SU-DHL-6 (cell line): Measurements from ENCODE around the gene MMAB.

Source experiments
- H2AFZ ChIP-seq: fragments of 200-600 bp; sonication (generic); 2 replicates; pipeline ENCODE4 v1.6.1; 2014; ENCODE audit warnings: low read depth, mild to moderate bottlenecking, moderate library complexity, mixed read lengths, antibody characterized with exemption, low read length; ENCODE audit not compliant: severe bottlenecking
- H3F3A ChIP-seq: fragments of 200-600 bp; shearing (Covaris generic); 2 replicates; pipeline ENCODE4 v1.6.0; 2016; ENCODE audit warnings: antibody characterized with exemption, mild to moderate bottlenecking; ENCODE audit not compliant: insufficient read depth
- H3K27ac ChIP-seq: fragments of 200-600 bp; sonication (generic); 2 replicates; pipeline ENCODE4 v1.5.1; 2016; ENCODE audit warnings: low read depth, mild to moderate bottlenecking, low read length, moderate library complexity, mixed read lengths
- H3K27me3 ChIP-seq: fragments of 200-600 bp; sonication (generic), shearing (Covaris generic); 2 replicates; pipeline ENCODE4 v1.6.0; 2014; ENCODE audit warnings: mild to moderate bottlenecking, low read length
- H3K36me3 ChIP-seq: fragments of 200-600 bp; sonication (generic); 2 replicates; pipeline ENCODE4 v1.6.1; 2014; ENCODE audit warnings: mild to moderate bottlenecking, low read length, mixed read lengths
- H3K4me2 ChIP-seq: fragments of 300-600, 200-600 bp; shearing (Covaris generic), sonication (generic); 2 replicates; pipeline ENCODE4 v1.6.0; 2014; ENCODE audit warnings: low read length, low read depth, mild to moderate bottlenecking; ENCODE audit not compliant: poor library complexity, severe bottlenecking
- H3K4me3 ChIP-seq: fragments of 200-600 bp; sonication (generic); 2 replicates; pipeline ENCODE4 v1.5.1; 2014; ENCODE audit warnings: antibody characterized with exemption, low read length, mild to moderate bottlenecking, mixed read lengths; ENCODE audit not compliant: insufficient read depth, poor library complexity, severe bottlenecking
- H3K79me2 ChIP-seq: fragments of 200-600 bp; sonication (generic); 2 replicates; pipeline ENCODE4 v1.6.1; 2014; ENCODE audit warnings: mild to moderate bottlenecking, low read length, moderate library complexity; ENCODE audit not compliant: insufficient read depth
- H3K9ac ChIP-seq: fragments of 200-600 bp; sonication (generic); 2 replicates; pipeline ENCODE4 v1.7.0; 2014; ENCODE audit warnings: mild to moderate bottlenecking, low read length
- H3K9me2 ChIP-seq: fragments of 200-600 bp; sonication (generic); replicated peaks from 2 replicates; pipeline ENCODE4 v1.6.1; 2014; ENCODE audit warnings: low read length; ENCODE audit not compliant: insufficient read depth
- H3K9me3 ChIP-seq: fragments of 200-600 bp; sonication (generic); 2 replicates; pipeline ENCODE4 v1.6.1; 2014; ENCODE audit warnings: low read length, mixed read lengths; ENCODE audit not compliant: insufficient read depth
- H4K20me1 ChIP-seq: fragments of 200-600 bp; sonication (generic); 2 replicates; pipeline ENCODE4 v1.6.1; 2014; ENCODE audit warnings: low read depth, mild to moderate bottlenecking, antibody characterized with exemption, low read length, moderate library complexity, mixed read lengths
- CTCF ChIP-seq: fragments of 200-600 bp; sonication (generic); IDR thresholded peaks from one replicate; pipeline ENCODE4 v1.5.1; 2017; ENCODE audit warnings: antibody characterized with exemption, mild to moderate bottlenecking, low read length, moderate library complexity; ENCODE audit not compliant: insufficient read depth, poor library complexity, severe bottlenecking
- EZH2phosphoT487 ChIP-seq: fragments of 200-600 bp; sonication (generic), shearing (Covaris generic); conservative IDR thresholded peaks from 2 replicates; pipeline ENCODE4 v1.6.1; 2018; ENCODE audit warnings: mild to moderate bottlenecking, antibody characterized with exemption, low read length, moderate library complexity, mixed read lengths

The MMAB gene

GRCh38 chr12:109577311-109577710 lies 4.0 kb upstream of the MMAB start:
- no peaks in the 10 kb centered on the region for H3K9me2 ChIP-seq
- H4K20me1 ChIP-seq, result no peaks in the 10 kb centered on the region
- TF ChIP-seq EZH2phosphoT487 (no peak), CTCF (no peak)
- H3K36me3 ChIP-seq, result peaks cover 11% of the 10 kb centered on the region; the same call in 1 of the 2 replicates
- H3K27ac ChIP-seq, result no peak overlapping the region
- peaks cover 21% of the 10 kb centered on the region for H3K79me2 ChIP-seq
- H3K27me3 ChIP-seq, result no peaks in the 10 kb centered on the region
- H2AFZ ChIP-seq, result no peak overlapping the region
- no peaks in the 10 kb centered on the region for H3F3A ChIP-seq
- H3K9me3 ChIP-seq, result no peaks in the 10 kb centered on the region
- H3K9ac ChIP-seq, result no peak overlapping the region
- no peak overlapping the region for H3K4me3 ChIP-seq
- H3K4me2 ChIP-seq, result no peak overlapping the region

GRCh38 chr12:109575683-109576082 lies 2.4 kb upstream of the MMAB start:
- Histone ChIP-seq H3K9me3 (no peaks in the 10 kb centered on the region), H4K20me1 (no peaks in the 10 kb centered on the region), H3K27ac (no peak overlapping the region), H3K9ac (no peak overlapping the region), H3K4me2 (no peak overlapping the region), H3K9me2 (no peaks in the 10 kb centered on the region), H3K79me2 (peaks cover 21% of the 10 kb centered on the region), H3K4me3 (no peak overlapping the region), H3K36me3 (peaks cover 11% of the 10 kb centered on the region; the same call in 1 of the 2 replicates), H3F3A (no peaks in the 10 kb centered on the region), H2AFZ (no peak overlapping the region), H3K27me3 (no peaks in the 10 kb centered on the region)
- no peak for TF ChIP-seq CTCF
- no peak for TF ChIP-seq EZH2phosphoT487

GRCh38 chr12:109573914-109574244 lies 575 bp upstream of the MMAB start:
- Histone ChIP-seq H2AFZ (peak overlapping the region; percentile 60), H3K9me2 (no peaks in the 10 kb centered on the region), H3K79me2 (peaks cover 21% of the 10 kb centered on the region), H3K27ac (peak overlapping the region; percentile 50), H3K36me3 (peaks cover 11% of the 10 kb centered on the region; the same call in 1 of the 2 replicates), H3K9ac (peak overlapping the region; percentile 72), H3K9me3 (no peaks in the 10 kb centered on the region), H3K4me2 (peak overlapping the region; percentile 71), H3F3A (no peaks in the 10 kb centered on the region), H3K4me3 (peak overlapping the region; percentile 67), H3K27me3 (no peaks in the 10 kb centered on the region), H4K20me1 (no peaks in the 10 kb centered on the region)
- TF ChIP-seq CTCF, result no peak
- no peak for TF ChIP-seq EZH2phosphoT487
